ENCODE measurements around the gene PTPRN2. TPM values are rescaled to one million over a fixed set of nuclear protein-coding genes. Genes with fewer than 3 reads are reported as not detected.
"Not testable (repeated sequence)": the region's sequence is repeated elsewhere in the genome, so short reads cannot be mapped to it uniquely, and the experiment has no call there.

PTPRN2 gene
- total and polyA plus RNA-seq, 2 donors: 1.7 to 1.9 TPM

GRCh38 chr7:158308001-158308400, 279.6 kb downstream of the PTPRN2 start:
- H3K27ac ChIP-seq (ENCODE audit: low read depth in 1 of 2, low read length in 1 of 2): no peak overlapping the region
- no peaks in the 10 kb centered on the region for H3K4me1 ChIP-seq (ENCODE audit: control insufficient read depth in 2 of 2, insufficient read depth in 2 of 2, low read length in 2 of 2)
- no peak overlapping the region for H3K4me3 ChIP-seq (ENCODE audit: low read length in 2 of 2)
- no peaks in the 10 kb centered on the region for H3K27me3 ChIP-seq (ENCODE audit: control insufficient read depth in 2 of 2, insufficient read depth in 1 of 2, low read length in 1 of 2)
- H3K36me3 ChIP-seq (ENCODE audit: control insufficient read depth in 2 of 2, insufficient read depth in 2 of 2, low read length in 1 of 2): no peaks in the 10 kb centered on the region
- DNase-seq (ENCODE audit: low read depth in 6 of 9, low spot score in 9 of 9): no peak
- 81% methylated on average over 1 of the region's 1 CpG for WGBS
- H3K9me3 ChIP-seq (ENCODE audit: control insufficient read depth in 2 of 2, insufficient read depth in 1 of 2, low read length in 1 of 2): peaks cover 0 to 30% of the 10 kb centered on the region in 2 donors

- DNase-seq (ENCODE audit: low read depth in 6 of 9, low spot score in 9 of 9); H3K4me3 ChIP-seq (ENCODE audit: low read length in 2 of 2); H3K9me3 ChIP-seq (ENCODE audit: control insufficient read depth in 2 of 2, insufficient read depth in 1 of 2, low read length in 1 of 2); H3K4me1 ChIP-seq (ENCODE audit: control insufficient read depth in 2 of 2, insufficient read depth in 2 of 2, low read length in 2 of 2); H3K27me3 ChIP-seq (ENCODE audit: control insufficient read depth in 2 of 2, insufficient read depth in 1 of 2, low read length in 1 of 2); H3K36me3 ChIP-seq (ENCODE audit: control insufficient read depth in 2 of 2, insufficient read depth in 2 of 2, low read length in 1 of 2); H3K27ac ChIP-seq (ENCODE audit: low read depth in 1 of 2, low read length in 1 of 2): not testable (repeated sequence)
- 93% methylated on average over 6 of the region's 6 CpGs for WGBS
Observed at GRCh38 chr7:158304072-158304471, 283.6 kb downstream of the PTPRN2 start.

DNA sequence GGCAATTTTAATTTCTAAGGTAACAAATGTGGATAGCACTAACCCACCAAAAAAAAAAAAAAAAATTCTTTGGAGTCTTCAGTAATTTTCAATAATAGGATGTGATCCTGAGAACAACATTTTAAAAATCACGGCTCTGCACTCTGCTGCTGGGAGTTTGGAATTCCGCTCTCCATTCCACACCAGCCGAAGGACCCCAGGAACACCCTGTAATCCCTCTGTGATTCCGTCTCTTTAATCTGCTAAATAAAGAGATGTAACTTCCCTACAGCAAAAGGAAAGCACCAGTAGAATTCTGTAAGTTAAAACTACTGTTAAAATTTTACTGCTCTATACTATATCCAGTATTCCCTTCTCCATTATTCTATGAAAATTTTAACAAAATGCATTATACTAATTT, 284.5 kb downstream of the PTPRN2 start:
- no peaks in the 10 kb centered on the region for H3K4me1 ChIP-seq (ENCODE audit: control insufficient read depth in 2 of 2, insufficient read depth in 2 of 2, low read length in 2 of 2)
- no peak for DNase-seq (ENCODE audit: low read depth in 6 of 9, low spot score in 9 of 9)
- no peaks in the 10 kb centered on the region for H3K36me3 ChIP-seq (ENCODE audit: control insufficient read depth in 2 of 2, insufficient read depth in 2 of 2, low read length in 1 of 2)
- H3K27ac ChIP-seq (ENCODE audit: low read depth in 1 of 2, low read length in 1 of 2): no peak overlapping the region
- H3K27me3 ChIP-seq (ENCODE audit: control insufficient read depth in 2 of 2, insufficient read depth in 1 of 2, low read length in 1 of 2): no peaks in the 10 kb centered on the region
- 89% methylated on average over 4 of the region's 4 CpGs for WGBS
- no peak overlapping the region for H3K4me3 ChIP-seq (ENCODE audit: low read length in 2 of 2)
- H3K9me3 ChIP-seq (ENCODE audit: control insufficient read depth in 2 of 2, insufficient read depth in 1 of 2, low read length in 1 of 2): peaks cover 1 to 13% of the 10 kb centered on the region in 2 donors

- no peak overlapping the region for H3K4me3 ChIP-seq (ENCODE audit: low read length in 2 of 2)
- DNase-seq (ENCODE audit: low read depth in 6 of 9, low spot score in 9 of 9): no peak
- peaks cover 1 to 13% of the 10 kb centered on the region in 2 donors for H3K9me3 ChIP-seq (ENCODE audit: control insufficient read depth in 2 of 2, insufficient read depth in 1 of 2, low read length in 1 of 2)
- H3K36me3 ChIP-seq (ENCODE audit: control insufficient read depth in 2 of 2, insufficient read depth in 2 of 2, low read length in 1 of 2): no peaks in the 10 kb centered on the region
- 89% methylated on average over 14 of the region's 14 CpGs for WGBS
- H3K27ac ChIP-seq (ENCODE audit: low read depth in 1 of 2, low read length in 1 of 2): no peak overlapping the region
- no peaks in the 10 kb centered on the region for H3K4me1 ChIP-seq (ENCODE audit: control insufficient read depth in 2 of 2, insufficient read depth in 2 of 2, low read length in 2 of 2)
- no peaks in the 10 kb centered on the region for H3K27me3 ChIP-seq (ENCODE audit: control insufficient read depth in 2 of 2, insufficient read depth in 1 of 2, low read length in 1 of 2)
Observed at GRCh38 chr7:158302274-158303070, 285.2 kb downstream of the PTPRN2 start.

- 93% methylated on average over 10 of the region's 10 CpGs for WGBS
- H3K27ac ChIP-seq (ENCODE audit: low read depth in 1 of 2, low read length in 1 of 2): no peak overlapping the region
- no peaks in the 10 kb centered on the region for H3K36me3 ChIP-seq (ENCODE audit: control insufficient read depth in 2 of 2, insufficient read depth in 2 of 2, low read length in 1 of 2)
- H3K9me3 ChIP-seq (ENCODE audit: control insufficient read depth in 2 of 2, insufficient read depth in 1 of 2, low read length in 1 of 2): peaks cover 2 to 19% of the 10 kb centered on the region in 2 donors
- no peak overlapping the region for H3K4me3 ChIP-seq (ENCODE audit: low read length in 2 of 2)
- no peaks in the 10 kb centered on the region for H3K4me1 ChIP-seq (ENCODE audit: control insufficient read depth in 2 of 2, insufficient read depth in 2 of 2, low read length in 2 of 2)
- DNase-seq (ENCODE audit: low read depth in 6 of 9, low spot score in 9 of 9): no peak
- H3K27me3 ChIP-seq (ENCODE audit: control insufficient read depth in 2 of 2, insufficient read depth in 1 of 2, low read length in 1 of 2): no peaks in the 10 kb centered on the region
Observed at GRCh38 chr7:158301207-158301606, 286.4 kb downstream of the PTPRN2 start.

DNA sequence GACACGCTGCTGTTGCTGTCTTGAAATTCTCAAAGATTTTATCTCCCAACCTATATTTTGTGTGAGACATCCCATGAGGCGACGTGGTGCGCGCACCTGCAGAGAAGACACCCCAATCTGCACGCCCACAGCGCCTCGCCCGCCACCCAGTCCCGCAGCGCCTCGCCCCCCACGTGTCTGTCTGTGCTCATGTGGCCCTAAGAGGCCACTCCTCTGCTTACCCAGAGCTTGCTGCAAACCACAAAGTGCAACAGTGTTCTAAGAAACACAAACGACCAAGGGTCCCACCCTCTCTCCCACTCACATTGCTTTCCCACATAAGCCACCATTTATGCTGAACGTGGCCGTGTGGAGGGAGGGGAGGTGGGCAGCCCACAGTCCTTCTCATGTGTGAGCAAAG, 287.2 kb downstream of the PTPRN2 start:
- Histone ChIP-seq H3K27me3 (ENCODE audit: control insufficient read depth in 2 of 2, insufficient read depth in 1 of 2, low read length in 1 of 2) (no peaks in the 10 kb centered on the region), H3K9me3 (ENCODE audit: control insufficient read depth in 2 of 2, insufficient read depth in 1 of 2, low read length in 1 of 2) (peaks cover 3 to 25% of the 10 kb centered on the region in 2 donors), H3K4me3 (ENCODE audit: low read length in 2 of 2) (no peak overlapping the region), H3K36me3 (ENCODE audit: control insufficient read depth in 2 of 2, insufficient read depth in 2 of 2, low read length in 1 of 2) (no peaks in the 10 kb centered on the region), H3K27ac (ENCODE audit: low read depth in 1 of 2, low read length in 1 of 2) (no peak overlapping the region), H3K4me1 (ENCODE audit: control insufficient read depth in 2 of 2, insufficient read depth in 2 of 2, low read length in 2 of 2) (no peaks in the 10 kb centered on the region)
- 91% methylated on average over 16 of the region's 16 CpGs for WGBS
- no peak for DNase-seq (ENCODE audit: low read depth in 6 of 9, low spot score in 9 of 9)

- WGBS: 74% methylated on average over 4 of the region's 4 CpGs
- no peak for DNase-seq (ENCODE audit: low read depth in 6 of 9, low spot score in 9 of 9)
- no peak overlapping the region for H3K27ac ChIP-seq (ENCODE audit: low read depth in 1 of 2, low read length in 1 of 2)
- H3K4me3 ChIP-seq (ENCODE audit: low read length in 2 of 2): no peak overlapping the region
- no peaks in the 10 kb centered on the region for H3K4me1 ChIP-seq (ENCODE audit: control insufficient read depth in 2 of 2, insufficient read depth in 2 of 2, low read length in 2 of 2)
- no peaks in the 10 kb centered on the region for H3K27me3 ChIP-seq (ENCODE audit: control insufficient read depth in 2 of 2, insufficient read depth in 1 of 2, low read length in 1 of 2)
- no peaks in the 10 kb centered on the region for H3K36me3 ChIP-seq (ENCODE audit: control insufficient read depth in 2 of 2, insufficient read depth in 2 of 2, low read length in 1 of 2)
- H3K9me3 ChIP-seq (ENCODE audit: control insufficient read depth in 2 of 2, insufficient read depth in 1 of 2, low read length in 1 of 2): peaks cover 3 to 26% of the 10 kb centered on the region in 2 donors
Observed at GRCh38 chr7:158299607-158300006, 288.0 kb downstream of the PTPRN2 start.

- H3K36me3 ChIP-seq (ENCODE audit: control insufficient read depth in 2 of 2, insufficient read depth in 2 of 2, low read length in 1 of 2): no peaks in the 10 kb centered on the region
- no peak overlapping the region for H3K4me3 ChIP-seq (ENCODE audit: low read length in 2 of 2)
- H3K27me3 ChIP-seq (ENCODE audit: control insufficient read depth in 2 of 2, insufficient read depth in 1 of 2, low read length in 1 of 2): no peaks in the 10 kb centered on the region
- no peak overlapping the region for H3K27ac ChIP-seq (ENCODE audit: low read depth in 1 of 2, low read length in 1 of 2)
- no peaks in the 10 kb centered on the region for H3K4me1 ChIP-seq (ENCODE audit: control insufficient read depth in 2 of 2, insufficient read depth in 2 of 2, low read length in 2 of 2)
- WGBS: 96% methylated on average over 7 of the region's 7 CpGs
- no peak for DNase-seq (ENCODE audit: low read depth in 6 of 9, low spot score in 9 of 9)
- H3K9me3 ChIP-seq (ENCODE audit: control insufficient read depth in 2 of 2, insufficient read depth in 1 of 2, low read length in 1 of 2): peaks cover 2 to 22% of the 10 kb centered on the region in 2 donors
Observed at GRCh38 chr7:158296798-158297104, 290.9 kb downstream of the PTPRN2 start.

DNA sequence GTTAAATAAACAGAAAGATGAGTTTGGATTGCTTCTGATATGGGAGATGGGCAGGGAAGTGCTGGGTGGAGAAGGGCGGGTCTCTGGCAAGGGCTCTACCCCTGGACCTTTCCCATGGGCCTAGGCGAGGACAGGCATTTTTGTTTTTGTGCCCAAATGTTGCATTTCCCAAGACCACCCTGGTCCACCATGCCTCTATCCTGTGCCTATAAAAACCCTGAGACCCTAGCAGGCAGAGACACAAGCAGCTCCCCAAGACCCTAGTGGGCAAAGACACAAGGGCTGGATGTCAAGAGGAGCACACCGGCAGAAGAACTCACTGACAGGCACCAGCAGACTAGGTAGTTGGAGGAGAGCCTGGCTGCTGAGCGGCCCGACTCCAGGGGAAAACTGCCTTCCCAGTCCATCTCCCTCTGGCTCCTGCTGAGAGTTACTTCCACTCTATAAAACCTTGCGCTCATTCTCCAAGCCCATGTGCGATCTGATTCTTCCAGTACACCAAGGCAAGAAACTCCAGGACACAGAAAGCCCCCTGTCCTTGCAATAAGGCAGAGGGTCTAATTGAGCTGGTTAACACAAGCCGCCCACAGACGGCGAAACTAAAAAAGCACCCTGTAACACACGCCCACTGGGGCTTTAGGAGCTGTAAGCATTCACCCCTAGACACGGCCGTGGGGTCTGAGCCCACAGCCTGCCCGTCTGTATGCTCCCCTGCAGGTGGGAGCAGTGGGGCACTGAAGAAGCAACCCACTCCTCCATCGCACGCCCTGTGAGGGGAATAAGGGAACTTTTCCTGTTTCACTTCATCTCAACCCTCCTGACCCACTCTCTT, 291.4 kb downstream of the PTPRN2 start:
- H3K27ac ChIP-seq (ENCODE audit: low read depth in 1 of 2, low read length in 1 of 2): no peak overlapping the region
- 96% methylated on average over 16 of the region's 16 CpGs for WGBS
- DNase-seq (ENCODE audit: low read depth in 6 of 9, low spot score in 9 of 9): no peak
- no peak overlapping the region for H3K4me3 ChIP-seq (ENCODE audit: low read length in 2 of 2)
- no peaks in the 10 kb centered on the region for H3K36me3 ChIP-seq (ENCODE audit: control insufficient read depth in 2 of 2, insufficient read depth in 2 of 2, low read length in 1 of 2)
- peaks cover 2 to 22% of the 10 kb centered on the region in 2 donors for H3K9me3 ChIP-seq (ENCODE audit: control insufficient read depth in 2 of 2, insufficient read depth in 1 of 2, low read length in 1 of 2)
- H3K4me1 ChIP-seq (ENCODE audit: control insufficient read depth in 2 of 2, insufficient read depth in 2 of 2, low read length in 2 of 2): no peaks in the 10 kb centered on the region
- no peaks in the 10 kb centered on the region for H3K27me3 ChIP-seq (ENCODE audit: control insufficient read depth in 2 of 2, insufficient read depth in 1 of 2, low read length in 1 of 2)

All from thymus (tissue), 11 donors.